ENCODE results near the gene KCNB1. TPM values are rescaled to one million over a fixed set of nuclear protein-coding genes. Genes with fewer than 3 reads are reported as not detected.

The KCNB1 gene
- polyA plus RNA-seq, 1 experiment, result 0.06 TPM

- DNase-seq (ENCODE audit: low read depth, low spot score), result no peak
- H3K9me3 ChIP-seq (ENCODE audit: control insufficient read depth, insufficient read depth, low read length), result no peaks in the 10 kb centered on the region
- POLR2A ChIA-PET, result no interaction called here
- CTCF ChIA-PET, result no interaction called here
- H3K27me3 ChIP-seq (ENCODE audit: control insufficient read depth, insufficient read depth, low read length), result peaks cover 33% of the 10 kb centered on the region
- H3K27ac ChIP-seq (ENCODE audit: low read depth, low read length), result no peak overlapping the region
- TF ChIP-seq CTCF (IDR thresholded peaks at IDR 0.05; ENCODE audit: low read depth, low read length), result no peak
- H3K4me3 ChIP-seq (ENCODE audit: low read depth, low read length), result no peak overlapping the region
These were observed 122.1 kb downstream of the KCNB1 start for GRCh38 chr20:49360242-49360968.

GRCh38 chr20:49356676-49357075 is 125.8 kb downstream of the KCNB1 start:
- Histone ChIP-seq H3K9me3 (ENCODE audit: control insufficient read depth, insufficient read depth, low read length) (no peaks in the 10 kb centered on the region), H3K4me3 (ENCODE audit: low read depth, low read length) (no peak overlapping the region), H3K27ac (ENCODE audit: low read depth, low read length) (no peak overlapping the region), H3K27me3 (ENCODE audit: control insufficient read depth, insufficient read depth, low read length) (peaks cover 29% of the 10 kb centered on the region)
- DNase-seq (ENCODE audit: low read depth, low spot score), result no peak
- ChIA-PET POLR2A (no interaction called here), CTCF (interaction anchor here (0.9 kb wide), 1 partner anchor 152 kb away, joined by 3 read pairs; no protein-coding TSS in a partner anchor)
- no peak for TF ChIP-seq CTCF (IDR thresholded peaks at IDR 0.05; ENCODE audit: low read depth, low read length)

- TF ChIP-seq CTCF (IDR thresholded peaks at IDR 0.05; ENCODE audit: low read depth, low read length), result no peak
- Histone ChIP-seq H3K4me3 (ENCODE audit: low read depth, low read length) (no peak overlapping the region), H3K9me3 (ENCODE audit: control insufficient read depth, insufficient read depth, low read length) (no peaks in the 10 kb centered on the region), H3K27me3 (ENCODE audit: control insufficient read depth, insufficient read depth, low read length) (peaks cover 38% of the 10 kb centered on the region), H3K27ac (ENCODE audit: low read depth, low read length) (no peak overlapping the region)
- ChIA-PET POLR2A (interaction anchor here (0.8 kb wide), 1 partner anchor 9 kb away, joined by 3 read pairs; no protein-coding TSS in a partner anchor), CTCF (interaction anchor here (0.6 kb wide), 1 partner anchor 13 kb away, joined by 6 read pairs; no protein-coding TSS in a partner anchor)
- DNase-seq (ENCODE audit: low read depth, low spot score), result no peak
These were observed 127.8 kb downstream of the KCNB1 start for GRCh38 chr20:49354673-49355072.

DNA sequence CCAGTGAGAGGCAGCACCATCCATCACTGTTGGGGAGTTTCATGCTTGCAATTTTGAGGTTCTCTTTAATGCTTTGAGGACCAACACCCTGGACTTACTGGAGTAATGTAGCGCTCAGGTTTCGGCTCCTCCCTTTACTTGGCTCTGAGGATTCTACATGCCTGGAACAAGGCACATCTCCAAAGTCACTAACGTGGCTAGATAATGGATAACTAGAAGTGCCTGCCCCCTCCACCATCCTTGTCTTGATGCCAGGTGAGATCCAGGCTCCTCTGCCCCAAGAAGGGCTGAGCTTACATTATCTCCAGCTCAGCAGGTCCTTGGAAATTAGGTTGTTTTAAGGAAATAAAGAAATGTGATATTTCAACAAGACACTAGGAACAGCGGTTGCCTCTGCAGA is 129.1 kb downstream of the KCNB1 start:
- POLR2A ChIA-PET, result no interaction called here
- peaks cover 36% of the 10 kb centered on the region for H3K27me3 ChIP-seq (ENCODE audit: control insufficient read depth, insufficient read depth, low read length)
- CTCF ChIA-PET, result interaction anchor here (0.6 to 1.7 kb wide), 3 partner anchors 18 to 181 kb away, joined by 3 to 6 read pairs (median 3); no protein-coding TSS in a partner anchor
- no peak overlapping the region for H3K27ac ChIP-seq (ENCODE audit: low read depth, low read length)
- H3K4me3 ChIP-seq (ENCODE audit: low read depth, low read length), result no peak overlapping the region
- H3K9me3 ChIP-seq (ENCODE audit: control insufficient read depth, insufficient read depth, low read length), result no peaks in the 10 kb centered on the region
- DNase-seq (ENCODE audit: low read depth, low spot score), result no peak
- TF ChIP-seq CTCF (IDR thresholded peaks at IDR 0.05; ENCODE audit: low read depth, low read length), result no peak

GRCh38 chr20:49352751-49353150 is 129.7 kb downstream of the KCNB1 start:
- no peaks in the 10 kb centered on the region for H3K9me3 ChIP-seq (ENCODE audit: control insufficient read depth, insufficient read depth, low read length)
- H3K27me3 ChIP-seq (ENCODE audit: control insufficient read depth, insufficient read depth, low read length), result peaks cover 36% of the 10 kb centered on the region
- DNase-seq (ENCODE audit: low read depth, low spot score), result no peak
- ChIA-PET POLR2A (no interaction called here), CTCF (interaction anchor here (0.6 to 1.7 kb wide), 3 partner anchors 17 to 181 kb away, joined by 3 to 6 read pairs (median 3); no protein-coding TSS in a partner anchor)
- no peak for TF ChIP-seq CTCF (IDR thresholded peaks at IDR 0.05; ENCODE audit: low read depth, low read length)
- no peak overlapping the region for H3K27ac ChIP-seq (ENCODE audit: low read depth, low read length)
- no peak overlapping the region for H3K4me3 ChIP-seq (ENCODE audit: low read depth, low read length)
